Measurements from ENCODE around the gene CTNNA1.
A peak's percentile ranks its signal among the peaks of the same experiment; 100 is the strongest.
"Not testable (repeated sequence)": the region's sequence is repeated elsewhere in the genome, so short reads cannot be mapped to it uniquely, and the experiment has no call there.

Gene CTNNA1

DNA sequence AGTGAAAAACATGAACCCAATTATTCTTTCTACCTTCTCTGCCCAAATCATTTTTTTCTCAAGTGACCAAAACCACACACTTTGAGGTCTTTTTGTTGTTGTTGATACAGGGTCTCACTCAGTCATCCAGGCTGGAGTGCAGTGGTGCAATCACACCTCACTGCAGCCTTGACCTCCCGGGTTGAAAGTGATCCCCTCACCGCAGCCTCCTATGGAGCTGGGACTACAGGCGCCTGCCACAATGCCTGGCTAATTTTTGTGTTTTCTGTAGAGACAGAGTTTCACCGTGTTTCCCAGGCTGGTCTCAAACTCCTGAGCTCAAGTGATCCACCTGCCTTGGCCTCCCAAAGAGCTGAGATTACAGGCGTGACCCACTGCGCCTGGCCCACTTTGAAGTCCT lies 8.4 kb downstream of the CTNNA1 start:
- not testable (repeated sequence) for DNase-seq

DNA sequence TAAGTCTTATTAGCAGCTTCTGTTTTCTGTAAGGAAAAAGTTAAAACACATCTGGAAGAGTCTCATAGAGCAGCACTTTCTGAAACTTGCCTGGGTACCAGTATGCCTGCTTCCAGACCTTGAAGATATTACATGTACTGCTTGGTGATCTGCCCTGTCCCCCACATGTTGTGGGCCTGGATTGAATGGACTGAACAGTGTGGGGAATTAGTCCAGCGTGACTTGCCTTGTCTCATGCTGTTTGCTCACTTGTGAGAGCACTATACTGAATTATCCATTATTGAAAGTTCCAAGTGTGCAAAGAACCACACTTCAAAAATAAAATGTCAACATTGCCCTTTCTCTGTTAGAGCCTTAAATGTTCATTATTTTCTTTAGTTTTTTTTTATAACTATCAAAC lies 8.9 kb downstream of the CTNNA1 start:
- no peak for DNase-seq

DNA sequence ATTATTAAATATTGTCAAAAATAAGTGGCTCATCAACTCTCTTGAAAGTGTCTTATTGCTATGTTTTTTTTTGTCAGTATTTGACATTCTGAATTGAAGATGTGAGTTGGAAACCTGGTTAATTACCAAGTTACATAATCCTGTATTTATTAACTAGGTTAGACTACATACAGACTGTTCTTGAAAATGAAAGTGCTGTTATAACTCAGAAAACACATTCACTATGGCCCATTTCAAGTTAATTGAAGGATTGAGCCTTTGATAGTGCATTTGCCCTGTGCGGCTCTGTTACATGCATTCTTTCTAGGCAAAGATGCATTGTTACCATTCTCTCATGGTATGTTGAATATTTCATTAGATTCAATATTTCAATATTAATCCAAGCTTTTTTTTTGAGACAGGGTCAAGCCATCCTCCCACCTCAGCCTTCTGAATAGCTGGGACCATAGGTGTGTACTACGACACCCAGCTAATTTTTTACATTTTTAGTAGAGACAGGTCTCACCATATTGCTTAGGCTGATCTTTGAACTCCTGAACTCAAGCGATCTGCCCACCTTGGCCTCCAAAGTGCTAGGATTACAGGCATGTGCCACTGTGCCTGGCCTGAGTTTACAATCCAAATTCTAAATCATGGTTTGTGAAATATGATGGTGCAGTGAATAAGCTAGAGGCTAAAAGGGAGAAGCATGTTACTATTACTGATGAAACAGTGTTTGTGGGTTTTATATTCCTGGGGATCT lies 10.0 kb downstream of the CTNNA1 start:
- DNase-seq, result no peak

DNA sequence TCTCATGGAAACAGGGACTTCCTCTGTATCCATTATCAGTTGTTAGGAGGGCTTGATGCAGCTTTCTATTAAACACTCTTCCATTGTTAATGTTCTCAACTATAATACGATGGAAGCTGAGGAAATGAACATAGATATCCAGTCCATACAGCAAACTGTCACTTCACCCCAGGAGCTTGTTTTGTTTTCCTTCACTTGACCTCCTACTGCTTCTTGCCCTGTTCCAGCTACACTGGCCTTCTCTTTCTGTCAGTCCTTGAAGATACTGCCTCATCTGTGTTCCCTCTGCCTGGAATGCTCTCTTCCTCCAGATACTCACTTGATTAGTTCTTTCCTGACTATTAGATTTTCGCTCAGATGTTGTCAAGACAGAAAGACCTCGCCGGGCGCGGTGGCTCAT lies 17.1 kb downstream of the CTNNA1 start:
- DNase-seq, result no peak

DNA sequence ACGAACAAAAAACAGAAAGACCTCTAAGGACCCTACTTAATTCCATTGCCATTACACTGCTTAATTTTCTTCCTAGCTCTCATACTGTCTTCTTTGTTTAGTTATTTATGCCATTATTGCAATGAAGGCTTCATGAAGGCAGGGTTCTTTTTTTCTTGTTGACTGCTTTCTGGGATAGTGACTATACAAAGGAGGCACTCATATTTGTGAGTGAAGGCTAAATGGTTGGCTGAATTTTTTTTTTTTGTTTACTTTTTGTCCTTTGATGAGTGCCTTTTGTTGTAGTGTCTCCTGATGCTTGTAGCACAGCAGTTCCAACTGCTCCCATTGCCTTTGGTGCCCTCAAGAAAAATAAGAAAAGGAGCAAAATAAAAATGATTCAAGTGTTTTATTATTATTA lies 17.8 kb downstream of the CTNNA1 start:
- no peak for DNase-seq

DNA sequence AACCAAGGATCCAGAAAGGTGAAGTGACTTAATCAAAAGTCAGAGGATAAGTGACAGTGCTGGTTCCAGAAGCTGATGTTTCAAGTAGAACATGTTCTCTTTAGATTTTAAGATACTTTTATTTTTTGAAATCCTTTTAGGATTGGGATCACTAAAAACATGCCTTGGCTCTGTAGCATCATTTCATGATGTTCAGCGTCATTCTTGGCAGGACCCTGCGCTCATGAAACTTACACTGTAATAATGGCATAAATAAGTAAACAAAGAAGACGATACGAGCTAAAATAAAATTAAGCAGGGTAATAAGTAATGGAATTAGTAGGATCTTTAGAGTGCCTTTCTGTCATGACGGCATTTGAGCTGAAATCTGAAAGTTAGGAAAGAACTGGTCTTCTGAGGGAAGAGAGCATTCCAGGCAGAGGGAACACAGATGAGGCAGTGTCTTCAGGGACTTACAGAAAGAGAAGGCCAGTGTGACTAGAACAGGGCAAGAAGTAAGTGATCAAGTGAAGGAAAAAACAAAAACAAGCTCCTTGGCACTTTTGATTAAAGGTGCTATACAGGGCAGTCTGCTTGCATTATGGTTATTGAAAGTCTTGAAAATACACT lies 19.9 kb downstream of the CTNNA1 start:
- no peak for DNase-seq

DNA sequence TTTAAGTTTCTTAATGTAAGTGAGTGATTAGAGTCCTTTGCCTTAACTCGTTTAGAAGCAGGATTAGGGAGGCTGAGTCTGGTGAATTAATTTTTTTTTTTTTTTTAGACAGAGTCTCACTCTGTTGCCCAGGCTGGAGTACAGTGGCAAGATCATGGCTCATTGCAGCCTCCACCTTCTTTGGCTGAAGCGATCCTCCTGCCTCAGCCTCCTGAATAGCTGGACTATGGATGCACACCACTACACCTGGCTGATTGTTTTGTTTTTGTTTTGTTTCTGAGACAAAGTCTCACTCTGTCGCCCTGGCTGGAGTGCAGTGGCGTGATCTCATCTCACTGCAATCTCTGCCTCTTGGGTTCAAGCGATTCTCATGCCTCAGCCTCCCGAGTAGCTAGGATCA lies 20.4 kb downstream of the CTNNA1 start:
- not testable (repeated sequence) for DNase-seq

DNA sequence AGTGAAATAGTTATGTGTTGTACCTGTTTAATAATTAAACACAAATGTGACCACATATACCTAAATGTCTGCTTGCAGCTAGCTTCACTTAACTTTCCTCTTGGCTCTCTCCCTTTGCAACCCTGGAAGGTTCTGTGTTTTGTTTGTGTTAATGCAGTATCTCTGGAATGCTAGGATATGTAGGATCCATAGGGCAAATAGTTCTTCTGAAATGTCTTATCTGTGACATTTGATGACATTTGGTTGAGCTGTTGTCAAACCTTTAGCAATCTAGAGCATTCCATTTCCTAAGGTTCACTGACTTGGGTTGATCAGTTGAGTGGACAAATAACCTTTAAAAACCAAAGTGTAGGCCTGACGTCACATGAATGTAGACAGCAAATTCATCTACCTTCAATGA lies 21.8 kb downstream of the CTNNA1 start:
- DNase-seq, result no peak

DNA sequence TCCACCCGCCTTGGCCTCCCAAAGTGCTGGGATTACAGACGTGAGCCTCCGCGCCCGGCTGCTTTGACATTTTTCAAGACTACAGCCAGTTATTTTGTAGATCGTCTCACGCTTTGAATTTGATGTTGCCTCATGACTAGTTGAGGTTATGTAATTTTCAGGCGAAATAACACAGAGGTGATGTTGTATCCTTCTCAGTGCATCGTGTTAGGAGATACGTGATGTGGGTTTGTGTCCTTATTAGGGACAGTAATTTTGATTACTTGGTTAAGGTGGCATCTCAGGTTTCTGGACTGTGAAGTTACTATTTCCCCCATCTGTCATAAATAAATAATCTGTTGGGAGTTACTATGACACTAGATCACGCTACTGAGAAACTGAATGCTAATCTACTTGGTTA lies 25.0 kb downstream of the CTNNA1 start:
- no peak for DNase-seq

DNA sequence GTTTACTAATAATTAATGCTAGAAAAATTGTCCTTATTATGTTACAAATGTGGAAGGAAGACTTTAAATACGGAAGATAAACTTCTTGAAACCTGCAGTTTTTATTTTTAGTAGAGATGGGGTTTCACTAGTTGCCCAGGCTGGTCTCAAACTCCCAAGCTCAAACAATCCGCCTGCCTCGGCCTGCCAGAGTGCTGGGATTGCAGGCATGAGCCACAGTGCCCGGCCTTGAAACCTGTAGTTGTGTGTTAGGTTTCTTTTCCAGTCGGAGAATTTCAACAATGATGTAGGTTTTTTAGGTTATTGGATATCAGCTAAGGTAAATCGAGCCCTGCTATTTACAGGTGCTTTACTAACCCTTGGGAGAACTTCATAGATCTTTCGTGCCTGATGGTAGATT lies 30.8 kb downstream of the CTNNA1 start:
- no peak for DNase-seq

DNA sequence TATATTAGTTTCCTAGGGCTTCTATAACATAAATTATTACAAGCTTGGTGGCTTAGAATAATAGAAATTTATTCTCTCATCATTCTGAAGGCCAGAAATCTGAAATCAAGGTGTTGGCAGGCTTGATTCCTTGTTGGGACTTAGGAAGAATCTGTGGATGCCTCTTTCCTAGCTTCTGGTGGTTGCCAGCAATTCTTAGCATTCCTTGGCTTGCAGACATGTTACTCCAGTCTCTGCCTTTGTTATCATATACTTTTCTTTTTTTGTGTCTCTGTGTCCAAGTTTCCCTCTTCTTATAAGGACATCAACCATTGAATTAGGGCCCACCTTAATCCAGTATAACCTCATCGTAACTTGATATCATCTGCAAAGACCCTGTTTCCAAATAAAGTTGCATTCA lies 31.4 kb downstream of the CTNNA1 start:
- peak; percentile 44 for DNase-seq

DNA sequence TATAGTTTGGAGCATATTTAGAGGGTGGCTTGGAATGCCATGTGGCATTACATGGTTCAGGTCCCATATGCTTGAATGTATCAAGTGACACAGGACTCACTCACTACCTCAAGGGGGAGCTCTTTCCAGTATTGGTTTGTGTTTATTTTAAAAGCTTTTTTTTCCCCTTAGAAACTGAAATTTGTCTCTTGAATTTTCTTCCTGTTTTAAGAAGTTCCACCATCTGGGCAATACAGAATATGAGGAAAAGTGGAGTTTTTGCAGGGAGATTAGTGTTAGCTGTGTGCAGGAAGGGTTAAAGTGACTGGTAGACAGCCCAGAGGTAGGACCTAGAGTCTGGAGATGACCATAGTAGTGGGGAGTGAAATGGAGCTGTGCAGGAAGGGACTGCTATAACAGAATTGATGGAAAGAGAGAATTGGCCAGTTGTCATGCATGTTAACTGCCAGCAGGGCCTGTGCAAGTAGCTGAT lies 36.6 kb downstream of the CTNNA1 start:
- peak; percentile 39 for DNase-seq

DNA sequence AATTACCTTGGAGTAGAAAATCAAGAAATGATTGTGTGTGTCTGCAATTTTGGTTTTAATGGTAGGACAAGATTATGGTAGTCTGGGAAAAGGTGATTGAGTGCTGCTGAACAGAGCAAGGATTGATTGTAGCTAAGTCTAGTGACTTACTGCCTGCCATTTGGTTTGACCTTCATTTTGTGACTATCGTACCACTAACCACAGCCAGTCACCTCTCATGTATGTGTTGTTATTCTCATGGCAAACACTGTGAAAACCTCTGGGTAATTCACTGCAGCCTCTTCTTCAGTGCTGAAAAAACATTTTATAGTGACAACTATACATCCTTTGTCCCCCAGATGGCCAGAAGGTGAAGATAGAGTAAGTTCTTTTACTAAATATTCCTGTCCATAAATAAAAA lies 37.5 kb downstream of the CTNNA1 start:
- DNase-seq, result peak; percentile 26

DNA sequence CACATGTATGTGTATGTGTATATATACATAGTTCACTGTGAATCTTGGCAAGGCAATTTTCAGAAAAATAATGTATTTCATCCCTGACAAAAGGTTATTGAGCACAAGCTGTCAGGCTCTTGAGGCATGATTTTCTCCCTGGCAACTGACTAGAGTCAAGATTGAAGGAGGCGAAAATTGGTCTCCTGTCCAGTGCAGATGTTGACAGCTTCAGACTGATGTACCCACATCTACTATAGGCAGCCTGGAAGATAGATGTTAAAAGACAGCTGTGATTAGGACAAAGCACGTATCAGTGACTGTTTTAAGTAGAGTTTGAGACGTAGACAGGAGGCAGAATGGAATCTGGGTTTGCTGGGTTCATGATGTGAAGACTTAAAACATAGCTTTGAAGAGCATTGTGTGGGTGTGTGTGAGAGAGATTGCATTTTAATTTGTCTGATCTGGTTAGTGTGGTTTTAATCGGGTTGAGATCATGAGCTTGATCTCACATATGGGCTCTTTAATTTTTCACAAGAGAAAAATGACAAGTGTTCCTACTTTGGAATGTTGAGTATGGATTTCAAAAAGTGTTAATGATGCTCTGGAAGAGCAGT lies 39.1 kb downstream of the CTNNA1 start:
- no peak for DNase-seq

DNA sequence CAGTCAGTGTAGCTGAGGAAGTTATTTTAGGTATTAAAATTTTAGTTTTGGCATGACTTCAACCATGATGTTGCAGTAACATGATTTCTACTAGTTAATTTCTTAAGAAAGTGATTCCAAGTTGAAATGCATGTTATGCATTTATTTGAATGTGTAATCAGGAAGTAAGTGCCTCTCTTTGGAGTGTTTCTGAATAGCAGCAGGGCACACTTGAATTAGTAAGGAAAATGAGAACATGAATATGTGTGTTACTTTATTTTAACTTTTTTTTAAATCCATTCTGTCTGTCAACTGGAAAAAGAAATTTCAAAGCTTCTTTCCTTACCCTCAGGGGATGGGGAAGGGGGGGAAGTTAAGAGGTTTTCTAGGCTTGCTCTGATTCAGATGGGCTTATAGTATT lies 40.4 kb downstream of the CTNNA1 start:
- peak; percentile 12 for DNase-seq

DNA sequence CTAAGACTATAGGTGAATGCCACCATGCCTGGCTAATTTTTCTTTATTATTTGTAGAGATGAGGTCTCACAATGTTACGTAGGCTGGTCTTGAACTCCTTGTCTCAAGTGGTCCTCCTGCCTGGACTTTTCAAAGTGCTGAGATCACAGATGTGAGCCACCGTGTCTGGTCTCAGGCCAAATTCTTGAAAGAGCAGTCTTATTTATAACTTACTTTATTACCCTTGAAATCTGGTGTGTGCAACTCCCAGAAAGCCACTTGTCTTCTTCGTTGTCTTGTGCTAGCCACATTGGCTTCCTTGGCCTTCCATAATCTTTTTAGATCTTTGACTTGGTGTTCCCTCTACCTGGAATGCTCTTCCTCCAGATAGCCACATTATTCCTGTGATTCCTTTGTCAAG lies 50.1 kb downstream of the CTNNA1 start:
- no peak for DNase-seq

DNA sequence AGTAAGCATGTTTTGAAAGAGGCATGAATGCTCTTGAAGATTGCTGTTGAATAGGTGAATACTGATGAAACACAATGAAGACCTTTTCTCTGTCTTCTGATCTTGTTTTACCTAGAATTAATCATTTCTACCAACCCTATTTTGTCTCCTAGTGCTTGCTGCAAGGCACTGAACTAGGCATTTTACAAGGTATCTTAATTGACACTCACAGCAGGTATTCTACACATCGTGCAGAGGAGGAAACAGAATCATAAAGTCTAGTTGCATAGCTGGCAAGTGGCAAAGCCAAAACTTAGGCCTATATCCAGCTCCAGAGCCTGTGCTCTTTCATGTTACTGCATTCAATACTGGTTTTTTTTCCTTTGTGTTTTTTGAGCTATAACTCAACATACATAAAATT lies 50.7 kb downstream of the CTNNA1 start:
- DNase-seq, result no peak

DNA sequence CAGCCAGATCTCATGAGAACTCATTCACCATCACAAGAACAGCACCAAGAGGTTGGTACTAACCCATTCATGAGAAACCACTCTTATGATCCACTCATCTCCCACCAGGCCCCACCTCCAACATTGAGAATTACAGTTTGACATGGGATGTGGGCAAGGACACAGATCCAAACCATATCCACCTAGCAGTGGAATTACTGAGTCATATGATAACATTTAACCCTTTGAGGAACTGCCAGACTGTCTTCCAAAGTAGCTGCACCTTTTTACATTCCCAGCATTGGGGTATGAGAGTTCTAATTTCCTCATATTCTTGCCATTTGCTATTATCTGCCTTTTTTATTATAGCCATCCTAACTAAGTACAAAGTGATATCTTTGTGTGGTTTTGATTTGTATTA lies 51.9 kb downstream of the CTNNA1 start:
- DNase-seq, result no peak

DNA sequence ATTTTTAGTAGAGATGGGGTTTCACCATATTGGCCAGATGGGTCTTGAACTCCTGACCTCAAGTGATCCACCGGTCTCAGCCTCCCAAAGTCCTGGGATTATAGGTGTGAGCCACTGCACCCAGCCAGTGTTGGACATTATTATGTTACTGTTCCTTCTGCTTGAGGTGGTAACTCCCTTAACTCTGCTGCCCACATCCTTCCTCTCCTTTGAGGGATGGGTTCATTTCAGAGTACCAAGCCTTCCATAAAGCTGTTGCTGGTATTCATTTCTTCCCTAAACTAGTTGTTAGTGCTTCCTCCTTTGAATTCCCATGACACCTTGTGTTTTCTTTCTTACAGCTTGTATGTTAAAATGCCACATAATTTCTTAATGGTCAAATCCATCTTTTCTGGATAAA lies 54.0 kb downstream of the CTNNA1 start:
- DNase-seq, result no peak

DNA sequence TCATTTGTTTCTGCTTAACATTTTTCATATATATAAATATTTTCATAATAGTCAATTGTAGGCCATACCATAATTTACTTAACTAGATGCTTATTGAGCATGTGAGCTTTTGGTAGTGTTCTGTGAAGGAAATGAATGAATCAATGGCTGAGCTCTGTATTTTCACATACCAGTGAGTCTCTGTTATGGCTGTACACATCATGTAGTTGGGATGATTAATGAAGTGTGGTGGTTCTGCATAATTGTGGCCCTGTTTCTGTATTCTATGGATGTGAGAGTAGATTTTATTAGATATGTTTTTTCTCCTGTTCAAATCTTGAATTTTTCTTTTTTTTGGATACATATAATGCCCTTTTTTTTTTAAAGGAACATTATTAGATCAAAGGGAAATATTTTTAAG lies 56.2 kb downstream of the CTNNA1 start:
- peak; percentile 70 for DNase-seq

DNA sequence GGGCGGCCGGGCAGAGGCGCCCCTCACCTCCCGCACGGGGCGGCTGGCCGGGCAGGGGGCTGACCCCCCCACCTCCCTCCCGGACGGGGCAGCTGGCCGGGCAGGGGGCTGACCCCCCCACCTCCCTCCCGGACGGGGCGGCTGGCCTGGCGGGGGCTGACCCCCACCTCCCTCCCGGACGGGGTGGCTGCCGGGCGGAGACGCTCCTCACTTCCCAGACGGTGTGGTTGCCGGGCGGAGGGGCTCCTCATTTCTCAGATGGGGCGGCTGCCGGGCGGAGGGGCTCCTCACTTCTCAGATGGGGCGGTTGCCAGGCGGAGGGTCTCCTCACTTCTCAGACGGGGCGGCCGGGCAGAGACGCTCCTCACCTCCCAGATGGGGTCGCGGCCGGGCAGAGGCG lies 57.6 kb downstream of the CTNNA1 start:
- not testable (repeated sequence) for DNase-seq

DNA sequence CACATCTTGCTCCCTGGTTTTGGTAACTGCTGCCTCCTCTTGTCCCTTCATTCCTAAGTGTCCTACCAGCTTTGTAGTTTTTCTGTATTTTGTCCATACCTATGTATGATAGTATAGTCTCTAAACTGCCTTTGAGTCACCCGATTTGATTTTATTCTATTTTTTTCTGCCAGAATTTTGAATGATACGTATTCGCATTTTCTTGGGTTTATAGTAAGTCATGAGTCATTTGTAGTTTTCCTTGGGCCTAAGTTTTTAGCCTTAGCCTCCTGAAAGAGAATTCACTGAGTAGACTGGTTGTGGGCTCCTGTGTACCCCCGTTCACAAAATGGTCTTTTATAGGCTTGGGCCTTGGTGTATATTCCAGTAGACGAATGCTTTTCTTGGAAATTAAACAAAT lies 62.3 kb downstream of the CTNNA1 start:
- DNase-seq, result no peak

DNA sequence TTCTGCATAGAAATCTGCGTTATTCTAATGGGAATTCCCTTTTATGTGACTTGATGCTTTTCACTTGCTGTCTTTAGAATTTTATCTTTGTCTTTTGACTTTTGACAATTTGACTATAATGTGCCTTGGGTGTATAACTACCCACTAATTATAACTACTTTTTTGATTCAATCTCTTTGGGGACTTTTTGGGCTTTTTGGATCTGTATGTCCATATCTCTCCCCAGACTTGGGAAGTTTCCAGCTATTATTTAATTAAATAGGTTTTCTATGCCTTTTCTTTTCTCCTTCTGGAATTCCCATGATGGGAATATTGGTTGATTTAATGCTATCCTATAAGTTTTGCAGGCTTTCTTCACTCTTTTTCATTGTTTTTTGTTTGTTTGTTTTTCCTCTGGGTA lies 64.0 kb downstream of the CTNNA1 start:
- DNase-seq, result no peak

DNA sequence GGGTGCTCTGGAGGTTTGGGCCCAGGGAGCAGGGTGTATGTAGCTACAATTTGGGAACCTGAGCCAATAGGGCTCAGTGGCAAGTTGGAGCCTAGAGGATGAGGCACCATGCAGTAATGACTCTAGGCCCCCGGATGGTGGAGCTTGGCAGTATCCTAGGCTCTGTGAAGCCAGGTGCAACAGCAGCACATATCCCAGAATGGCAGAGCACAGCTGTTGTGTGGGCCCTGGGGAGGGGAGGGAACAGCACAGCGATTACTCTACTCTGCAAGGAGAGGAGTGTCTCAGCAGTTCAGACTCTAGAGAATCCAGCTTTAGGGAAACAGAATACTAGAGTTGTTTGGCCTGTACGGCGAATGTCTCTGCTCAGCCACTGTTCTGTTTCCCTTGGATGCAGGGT lies 65.9 kb downstream of the CTNNA1 start:
- no peak for DNase-seq

DNA sequence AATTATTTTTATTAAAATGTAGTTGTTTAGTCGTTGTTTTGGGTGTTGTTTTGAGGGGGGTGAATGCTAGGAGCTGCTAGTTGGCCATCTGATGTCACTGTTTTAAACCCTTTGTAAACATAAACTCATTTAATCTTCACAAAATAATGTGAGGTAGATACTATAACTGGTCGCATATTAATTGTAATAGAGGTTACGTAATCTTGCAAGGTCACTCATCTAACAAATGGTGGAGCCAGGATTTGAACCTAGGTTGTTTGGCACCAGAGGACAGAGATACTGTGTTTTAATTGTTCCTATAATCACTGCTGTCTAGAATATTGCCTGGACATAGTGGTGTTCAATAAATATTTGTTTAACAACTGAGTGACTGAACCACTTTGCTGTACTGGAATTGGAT lies 67.5 kb downstream of the CTNNA1 start:
- DNase-seq, result no peak

Measured in fibroblast of skin of right biceps (primary cell).